SK-N-SH (cell line): ENCODE measurements around the gene ZBTB46. TPM values are rescaled to one million over a fixed set of nuclear protein-coding genes. Genes with fewer than 3 reads are reported as not detected.

Experiments
- CTCF ChIA-PET: fragments of 300-600, 350-600 bp; formaldehyde crosslinking; extraction: SDS; loops from one replicate; lab custom pipeline; 2021; lab: Yijun Ruan, JAX
- POLR2A ChIA-PET: fragments of 350-600 bp; sonication (Branson Sonifier 250); formaldehyde crosslinking; extraction: SDS; loops from one replicate; lab custom pipeline; 2020; ENCODE audit warnings: antibody characterized with exemption, inconsistent platforms; lab: Yijun Ruan, JAX
- DNase-seq: peaks from one replicate; pipeline ENCODE4 v3.0.0; 2012
- H2AFZ ChIP-seq: fragments of 200-600 bp; sonication (generic); 2 replicates; pipeline ENCODE4 v1.8.1; 2016; ENCODE audit warnings: antibody characterized with exemption, mild to moderate bottlenecking, low read depth
- H3F3A ChIP-seq: fragments of 200-600 bp; sonication (generic); replicated peaks from 2 replicates; pipeline ENCODE3; 2016; ENCODE audit warnings: antibody characterized with exemption, mild to moderate bottlenecking; ENCODE audit not compliant: insufficient read depth
- H3K27ac ChIP-seq, 2 experiments: fragments of 200-500 bp in 1 of 2; fragments of 200-600 bp in 1 of 2; sonication (Bioruptor generic) in 1 of 2; sonication (generic), shearing (Covaris generic) in 1 of 2; 2 replicates each; pipeline versions ENCODE4 v1.5.1 to v1.6.1; 2014 to 2016; ENCODE audit warnings: low read depth in 2 of 2, inconsistent platforms in 1 of 2, low read length in 1 of 2, mild to moderate bottlenecking in 1 of 2, mixed read lengths in 1 of 2
- H3K27me3 ChIP-seq: fragments of 200-600 bp; sonication (generic), shearing (Covaris generic); 2 replicates; pipeline ENCODE4 v1.6.1; 2016; ENCODE audit warnings: mixed run types; ENCODE audit not compliant: insufficient read depth
- H3K36me3 ChIP-seq, 2 experiments: fragments of 200-500 bp in 1 of 2; fragments of 200-600 bp in 1 of 2; sonication (Bioruptor generic) in 1 of 2; sonication (generic) in 1 of 2; replicated peaks in 1 of 2; 2 replicates each; pipeline versions ENCODE3 to v1.5.1; 2014 to 2016; ENCODE audit warnings: low read length in 1 of 2, mild to moderate bottlenecking in 1 of 2; ENCODE audit not compliant: insufficient read depth in 2 of 2, control insufficient read depth in 1 of 2
- H3K4me1 ChIP-seq, 2 experiments: fragments of 200-500 bp in 1 of 2; fragments of 200-600 bp in 1 of 2; sonication (Bioruptor generic) in 1 of 2; sonication (generic), shearing (Covaris generic) in 1 of 2; 2 replicates each; pipeline versions ENCODE4 v1.5.1 to v1.6.1; 2014 to 2016; ENCODE audit warnings: low read depth in 1 of 2, low read length in 1 of 2, mixed run types in 1 of 2; ENCODE audit not compliant: insufficient read depth in 2 of 2, control insufficient read depth in 1 of 2
- H3K4me2 ChIP-seq: fragments of 200-600 bp; sonication (generic), shearing (Covaris generic); 2 replicates; pipeline ENCODE4 v1.6.1; 2017; ENCODE audit warnings: mixed run types
- H3K4me3 ChIP-seq, 2 experiments: fragments of 200-500 bp in 1 of 2; fragments of 200-600 bp in 1 of 2; sonication (Bioruptor generic) in 1 of 2; sonication (generic), shearing (Covaris generic) in 1 of 2; 2 replicates each; pipeline versions ENCODE4 v1.5.1 to v1.8.1; 2014 to 2016; ENCODE audit warnings: low read depth in 2 of 2, inconsistent platforms in 1 of 2, low read length in 1 of 2, mild to moderate bottlenecking in 1 of 2, mixed read lengths in 1 of 2, moderate library complexity in 1 of 2
- H3K79me2 ChIP-seq: fragments of 200-600 bp; sonication (generic); 2 replicates; pipeline ENCODE4 v1.8.1; 2017; ENCODE audit warnings: mild to moderate bottlenecking; ENCODE audit not compliant: insufficient read depth
- H3K9ac ChIP-seq: fragments of 200-600 bp; sonication (generic); 2 replicates; pipeline ENCODE4 v1.6.1; 2017; ENCODE audit warnings: mixed run types
- H3K9me2 ChIP-seq: fragments of 200-600 bp; sonication (generic); 2 replicates; pipeline ENCODE4 v1.6.1; 2017; ENCODE audit warnings: mixed run types
- H3K9me3 ChIP-seq: fragments of 200-600 bp; sonication (generic); 2 replicates; pipeline ENCODE4 v1.6.1; 2017; ENCODE audit warnings: mixed run types, mild to moderate bottlenecking, moderate library complexity
- H4K20me1 ChIP-seq: fragments of 200-600 bp; sonication (generic); 2 replicates; pipeline ENCODE4 v1.6.1; 2017; ENCODE audit warnings: mild to moderate bottlenecking, mixed run types; ENCODE audit not compliant: insufficient read depth
- CTCF ChIP-seq: fragments of 200-600 bp; sonication (generic); IDR thresholded peaks from 2 replicates; pipeline ENCODE4 v1.6.1; 2017; ENCODE audit warnings: antibody characterized with exemption, mild to moderate bottlenecking, moderate library complexity
- ELF1 ChIP-seq: IDR thresholded peaks from 2 replicates; pipeline ENCODE4 v1.4.0; 2012
- EZH2phosphoT487 ChIP-seq: fragments of 200-600 bp; sonication (generic); IDR thresholded peaks from 2 replicates; pipeline ENCODE4 v1.6.1; 2017; ENCODE audit warnings: low read depth, mixed run types, mild to moderate bottlenecking, antibody characterized with exemption, moderate library complexity, borderline replicate concordance
- MAX ChIP-seq: IDR thresholded peaks from 2 replicates; pipeline ENCODE4 v1.4.0; 2012; ENCODE audit warnings: low read depth
- PBX3 ChIP-seq: IDR thresholded peaks from 2 replicates; pipeline ENCODE4; 2012
- RAD21 ChIP-seq: IDR thresholded peaks from 2 replicates; pipeline ENCODE4 v1.6.1; 2012; ENCODE audit warnings: mild to moderate bottlenecking, low read length
- REST ChIP-seq: IDR thresholded peaks from 2 replicates; pipeline ENCODE4 v1.6.1; 2012; ENCODE audit warnings: mild to moderate bottlenecking, low read depth, low read length, moderate library complexity
- SMC3 ChIP-seq: IDR thresholded peaks from 2 replicates; pipeline ENCODE4 v1.6.1; 2012; ENCODE audit warnings: low read depth, low read length, improper control_type of control experiment
- TEAD4 ChIP-seq: IDR thresholded peaks from 2 replicates; pipeline ENCODE4 v1.4.0; 2012; ENCODE audit warnings: mild to moderate bottlenecking, borderline replicate concordance; ENCODE audit not compliant: insufficient read depth
- WGBS: methylation state at CpG from one replicate; pipeline ENCODE4 v1.1.6; 2017; ENCODE audit warnings: low lambda C conversion rate; 5-methylcytosine and 5-hydroxymethylcytosine counted together
- polyA plus RNA-seq, 3 experiments: library from polyadenylated mRNA; depleted of rRNA; stranded (reverse); fragments of >200 nt; gene quantifications; 2 replicates each; pipeline ENCODE4 v1.2.3, GENCODE V29; 2012

Gene ZBTB46
- polyA plus RNA-seq, 1 of the 3 experiments (the other 2 are of a cell fraction), result 0.15 TPM

GRCh38 chr20:63707558-63708300, 123.3 kb downstream of the ZBTB46 start, which contains the start of the genes ARFRP1 and ZGPAT (continued):
- no peak for TF ChIP-seq EZH2phosphoT487
- TF ChIP-seq REST, result no peak
- TF ChIP-seq PBX3, result no peak
- TF ChIP-seq ELF1, result peak; percentile 85
- no peak for TF ChIP-seq SMC3
- TF ChIP-seq TEAD4, result no peak

GRCh38 chr20:63706852-63707557, 124.1 kb downstream of the ZBTB46 start:
- Histone ChIP-seq H4K20me1 (no peaks in the 10 kb centered on the region), H3K36me3 (peaks cover 40 to 46% of the 10 kb centered on the region in 2 experiments), H3K4me2 (peak overlapping the region; percentile 92), H3F3A (peaks cover 4% of the 10 kb centered on the region), H3K27me3 (no peaks in the 10 kb centered on the region)
- POLR2A ChIA-PET, result interaction anchor here (1.0 to 2.6 kb wide), 7 partner anchors 10 to 54 kb away, joined by 3 to 22 read pairs (median 4); partner anchors contain the start of genes RTEL1, STMN3 and TNFRSF6B
- 31% methylated on average over 21 of the region's 56 CpGs for WGBS
- TF ChIP-seq CTCF (peak; percentile 24; the same call in 1 of the 2 replicates), MAX (no peak), RAD21 (peak; percentile 40)
- TF ChIP-seq, all 33 proteins: peak for 2
- peak overlapping the region; percentile 89 for H3K9ac ChIP-seq
- H3K9me3 ChIP-seq, result peaks cover 3% of the 10 kb centered on the region
- H2AFZ ChIP-seq, result no peak overlapping the region
- CTCF ChIA-PET, result interaction anchor here (0.9 to 1.4 kb wide), 4 partner anchors 13 to 273 kb away, joined by 3 to 4 read pairs (median 4); no protein-coding TSS in a partner anchor
- H3K27ac ChIP-seq, result peak overlapping the region; percentile 65 to 71
- peaks cover 0 to 24% of the 10 kb centered on the region in 2 experiments; a peak in 1 of 4 replicates for H3K4me1 ChIP-seq
- peak; percentile 70 for DNase-seq
- H3K9me2 ChIP-seq, result no peaks in the 10 kb centered on the region
- peaks cover 72% of the 10 kb centered on the region for H3K79me2 ChIP-seq
- peak overlapping the region; percentile 70 to 90 for H3K4me3 ChIP-seq
